ENCODE data around the gene HIKESHI. TPM values are rescaled to one million over a fixed set of nuclear protein-coding genes. Genes with fewer than 3 reads are reported as not detected.
"Not testable (repeated sequence)": the region's sequence is repeated elsewhere in the genome, so short reads cannot be mapped to it uniquely, and the experiment has no call there.

The HIKESHI gene
- total RNA-seq, 2 experiments from 2014 or later = 34.9 to 48.6 TPM

GRCh38 chr11:86355256-86355655 lies 53.2 kb downstream of the HIKESHI start:
- ChIA-PET POLR2A (no interaction called here), CTCF (ENCODE audit: unreplicated experiment) (no interaction called here)
- BruUV-seq (replicated peaks) = no TSS peak
- no peak for DNase-seq (ENCODE audit: low spot score)
- intact Hi-C loops (cut with micrococcal nuclease; ENCODE audit: unreplicated experiment) = no loop called here
- TF ChIP-seq EZH2phosphoT487 (IDR thresholded peaks at IDR 0.05; ENCODE audit: borderline replicate concordance, low read depth, low read length) = no peak
- TF ChIP-seq CTCF (conservative IDR thresholded peaks at IDR 0.05; ENCODE audit: low read length) = no peak
- Histone ChIP-seq H3K27ac (ENCODE audit: low read depth, low read length, poor library complexity, severe bottlenecking) (no peak overlapping the region), H3K9me2 (ENCODE audit: insufficient read depth, low read length) (no peaks in the 10 kb centered on the region), H3K9me3 (ENCODE audit: low read length) (no peaks in the 10 kb centered on the region), H3K4me3 (ENCODE audit: low read depth, low read length, poor library complexity, severe bottlenecking) (no peak overlapping the region), H3K79me2 (ENCODE audit: insufficient read depth, low read depth, low read length) (no peaks in the 10 kb centered on the region), H3K36me3 (ENCODE audit: insufficient read depth, low read length) (no peaks in the 10 kb centered on the region), H3K4me2 (ENCODE audit: low read length) (no peak overlapping the region), H3K4me1 (ENCODE audit: insufficient read depth, low read length, poor library complexity, severe bottlenecking) (no peaks in the 10 kb centered on the region), H4K20me1 (ENCODE audit: insufficient read depth, low read length) (no peaks in the 10 kb centered on the region), H2AFZ (ENCODE audit: low read length) (no peak overlapping the region)

GRCh38 chr11:86357412-86357811 lies 55.4 kb downstream of the HIKESHI start:
- BruUV-seq (replicated peaks); intact Hi-C loops (cut with micrococcal nuclease; ENCODE audit: unreplicated experiment); H2AFZ ChIP-seq (ENCODE audit: low read length); H3K4me1 ChIP-seq (ENCODE audit: insufficient read depth, low read length, poor library complexity, severe bottlenecking); H3K79me2 ChIP-seq (ENCODE audit: insufficient read depth, low read depth, low read length); H3K9me2 ChIP-seq (ENCODE audit: insufficient read depth, low read length); H3K4me3 ChIP-seq (ENCODE audit: low read depth, low read length, poor library complexity, severe bottlenecking); H3K9me3 ChIP-seq (ENCODE audit: low read length); CTCF ChIA-PET (ENCODE audit: unreplicated experiment); H4K20me1 ChIP-seq (ENCODE audit: insufficient read depth, low read length); H3K27ac ChIP-seq (ENCODE audit: low read depth, low read length, poor library complexity, severe bottlenecking); POLR2A ChIA-PET; DNase-seq (ENCODE audit: low spot score); H3K4me2 ChIP-seq (ENCODE audit: low read length); H3K36me3 ChIP-seq (ENCODE audit: insufficient read depth, low read length): not testable (repeated sequence)

GRCh38 chr11:86358720-86359119 lies 56.7 kb downstream of the HIKESHI start:
- no peak for DNase-seq (ENCODE audit: low spot score)
- ChIA-PET CTCF (ENCODE audit: unreplicated experiment) (no interaction called here), POLR2A (interaction anchor here (0.8 kb wide), 1 partner anchor 220 kb away, joined by 3 read pairs; no protein-coding TSS in a partner anchor)
- no TSS peak for BruUV-seq (replicated peaks)
- no peak overlapping the region for H3K27ac ChIP-seq (ENCODE audit: low read depth, low read length, poor library complexity, severe bottlenecking)
- no peak overlapping the region for H3K4me2 ChIP-seq (ENCODE audit: low read length)
- no peaks in the 10 kb centered on the region for H3K36me3 ChIP-seq (ENCODE audit: insufficient read depth, low read length)
- H3K9me3 ChIP-seq (ENCODE audit: low read length) = no peaks in the 10 kb centered on the region
- H3K4me3 ChIP-seq (ENCODE audit: low read depth, low read length, poor library complexity, severe bottlenecking) = no peak overlapping the region
- no peaks in the 10 kb centered on the region for H3K9me2 ChIP-seq (ENCODE audit: insufficient read depth, low read length)
- no peaks in the 10 kb centered on the region for H3K79me2 ChIP-seq (ENCODE audit: insufficient read depth, low read depth, low read length)
- no peak overlapping the region for H2AFZ ChIP-seq (ENCODE audit: low read length)
- no peaks in the 10 kb centered on the region for H4K20me1 ChIP-seq (ENCODE audit: insufficient read depth, low read length)
- no peaks in the 10 kb centered on the region for H3K4me1 ChIP-seq (ENCODE audit: insufficient read depth, low read length, poor library complexity, severe bottlenecking)
- intact Hi-C loops (cut with micrococcal nuclease; ENCODE audit: unreplicated experiment) = no loop called here
- TF ChIP-seq EZH2phosphoT487 (IDR thresholded peaks at IDR 0.05; ENCODE audit: borderline replicate concordance, low read depth, low read length) = no peak
- no peak for TF ChIP-seq CTCF (conservative IDR thresholded peaks at IDR 0.05; ENCODE audit: low read length)

All from OCI-LY7 (cell line).